GM12878 (cell line): Measurements from ENCODE around the gene MORC4. TPM values are rescaled to one million over a fixed set of nuclear protein-coding genes. Genes with fewer than 3 reads are reported as not detected.

Experiments used
- ATAC-seq: fragments of 200-7000 bp; cut with Tn5 transposase; 3 replicates; pipeline ENCODE4 v1.9.1; 2020; ENCODE audit warnings: mild to moderate bottlenecking, moderate library complexity
- BruUV-seq: library from RNA; stranded (reverse); fragments of 400-500 nt; replicated peaks from 2 replicates; lab custom pipeline; 2021; lab: Mats Ljungman, UMichigan
- CTCF ChIA-PET: fragments of 300-600 bp; sonication (Branson Sonifier 250); formaldehyde crosslinking; extraction: SDS; loops from one replicate; lab custom pipeline; 2021; ENCODE audit warnings: inconsistent platforms; lab: Yijun Ruan, JAX
- POLR2A ChIA-PET: fragments of 350-600 bp; formaldehyde crosslinking; extraction: SDS; loops from one replicate; lab custom pipeline; 2021; ENCODE audit warnings: inconsistent platforms; lab: Charles Lee
- RAD21 ChIA-PET: fragments of 300-600 bp; sonication (Branson Sonifier 250); formaldehyde crosslinking; loops from one replicate; lab custom pipeline; 2023; ENCODE audit warnings: antibody characterized with exemption; ENCODE audit not compliant: unreplicated experiment; lab: Charles Lee
- SMC1A ChIA-PET: fragments of 300-600 bp; sonication (Branson Sonifier 250); formaldehyde crosslinking; loops from one replicate; lab custom pipeline; 2023; ENCODE audit not compliant: unreplicated experiment, uncharacterized antibody; lab: Charles Lee
- DNase-seq: peaks from one replicate; pipeline ENCODE4 v3.0.0-alpha.2; 2011; ENCODE audit warnings: low read depth, low spot score
- FAIRE-seq: peaks from 3 replicates; lab custom pipeline; 2011; peaks lifted over from hg19 to GRCh38; lab: Jason Lieb, UNC
- H2AFZ ChIP-seq: 2 replicates; pipeline ENCODE4 v1.6.0; 2011; ENCODE audit warnings: low read depth, low read length, control low read depth; ENCODE audit not compliant: control insufficient read depth
- H3K27ac ChIP-seq: 2 replicates; pipeline ENCODE4 v1.5.1; 2011; ENCODE audit warnings: control low read depth; ENCODE audit not compliant: control insufficient read depth, insufficient read depth
- H3K27me3 ChIP-seq, 2 experiments: replicated peaks in 1 of 2; 2 replicates each; pipeline versions ENCODE4 v1.6.0 to v1.6.1; 2011; ENCODE audit warnings: low read length in 1 of 2; ENCODE audit not compliant: control insufficient read depth in 2 of 2, insufficient read depth in 2 of 2
- H3K36me3 ChIP-seq, 2 experiments: 2 replicates each; pipeline ENCODE4 v1.5.1; 2011; ENCODE audit warnings: low read length in 1 of 2; ENCODE audit not compliant: control insufficient read depth in 2 of 2, insufficient read depth in 2 of 2
- H3K4me1 ChIP-seq: 2 replicates; pipeline ENCODE4 v1.6.1; 2011; ENCODE audit warnings: mild to moderate bottlenecking, low read length, moderate library complexity, mixed read lengths; ENCODE audit not compliant: control insufficient read depth, insufficient read depth
- H3K4me2 ChIP-seq: 2 replicates; pipeline ENCODE4 v1.6.0; 2011; ENCODE audit warnings: control low read depth; ENCODE audit not compliant: control insufficient read depth, insufficient read depth
- H3K4me3 ChIP-seq: fragments of 200-600 bp; sonication (generic); 2 replicates; pipeline ENCODE4 v1.5.1; 2016
- H3K79me2 ChIP-seq: 2 replicates; pipeline ENCODE4 v1.6.0; 2011; ENCODE audit warnings: low read length; ENCODE audit not compliant: control insufficient read depth, insufficient read depth
- H3K9ac ChIP-seq: 2 replicates; pipeline ENCODE4 v1.8.0; 2011; ENCODE audit warnings: low read length, control low read depth, mixed read lengths; ENCODE audit not compliant: control insufficient read depth, insufficient read depth
- H3K9me3 ChIP-seq: replicated peaks from 3 replicates; pipeline ENCODE4 v1.5.1; 2011; ENCODE audit warnings: mild to moderate bottlenecking, low read length; ENCODE audit not compliant: control insufficient read depth, insufficient read depth
- H4K20me1 ChIP-seq: 2 replicates; pipeline ENCODE4 v1.6.0; 2011; ENCODE audit not compliant: control insufficient read depth, insufficient read depth
- ASH2L ChIP-seq: fragments of 300-600, 200-600 bp; sonication (generic); IDR thresholded peaks from 2 replicates; pipeline ENCODE4 v1.6.1; 2017; ENCODE audit warnings: low read depth, mild to moderate bottlenecking, borderline replicate concordance
- CEBPB ChIP-seq, 2 experiments: fragments of 150-350 bp in 1 of 2; IDR thresholded peaks; 2 replicates each; pipeline ENCODE4 v1.6.1; 2012 to 2014; ENCODE audit warnings: low read depth in 2 of 2, low read length in 2 of 2, borderline replicate concordance in 1 of 2, inconsistent platforms in 1 of 2
- CREM ChIP-seq: IDR thresholded peaks from 2 replicates; pipeline ENCODE4 v1.6.1; 2014; ENCODE audit warnings: antibody characterized with exemption, low read depth
- EGR1 ChIP-seq, 2 experiments: IDR thresholded peaks; 1 replicate in 1 of 2; 2 replicates in 1 of 2; pipeline ENCODE4 v1.6.1; 2011 to 2012; ENCODE audit warnings: low read depth in 2 of 2, low read length in 2 of 2, borderline replicate concordance in 1 of 2, mild to moderate bottlenecking in 1 of 2, moderate library complexity in 1 of 2
- ETV6 ChIP-seq, 2 experiments: fragments of 450-650 bp in 1 of 2; IDR thresholded peaks in 1 of 2; conservative IDR thresholded peaks in 1 of 2; 2 replicates each; pipeline ENCODE4 v1.6.1; 2014; ENCODE audit warnings: antibody characterized with exemption in 1 of 2, borderline replicate concordance in 1 of 2, low read depth in 1 of 2, mild to moderate bottlenecking in 1 of 2, moderate library complexity in 1 of 2
- HDAC2 ChIP-seq: fragments of 200-600 bp; sonication (generic); IDR thresholded peaks from 2 replicates; pipeline ENCODE4 v1.6.1; 2017
- JUND ChIP-seq: IDR thresholded peaks from 2 replicates; pipeline ENCODE4 v1.6.1; 2012; ENCODE audit warnings: low read depth, mild to moderate bottlenecking, low read length, improper control_type of control experiment, moderate library complexity
- MTA3 ChIP-seq: IDR thresholded peaks from 2 replicates; pipeline ENCODE4 v1.6.1; 2012; ENCODE audit warnings: low read length, inconsistent platforms, borderline replicate concordance
- RCOR1 ChIP-seq: conservative IDR thresholded peaks from 2 replicates; pipeline ENCODE4 v1.6.1; 2012; ENCODE audit warnings: low read depth, low read length, improper control_type of control experiment
- SREBF1 ChIP-seq: IDR thresholded peaks from 2 replicates; pipeline ENCODE4 v1.6.1; 2012; ENCODE audit warnings: mild to moderate bottlenecking, low read length
- SREBF2 ChIP-seq: IDR thresholded peaks from 2 replicates; pipeline ENCODE4 v1.6.1; 2012; ENCODE audit warnings: mild to moderate bottlenecking, low read length
- SRF ChIP-seq, 2 experiments: IDR thresholded peaks; 2 replicates each; pipeline ENCODE4 v1.6.1; 2011; ENCODE audit warnings: low read depth in 2 of 2, low read length in 2 of 2, mild to moderate bottlenecking in 1 of 2, moderate library complexity in 1 of 2
- SUPT20H ChIP-seq: IDR thresholded peaks from 2 replicates; pipeline ENCODE4 v1.6.1; 2011; ENCODE audit warnings: low read depth, mild to moderate bottlenecking, low read length, moderate library complexity, borderline replicate concordance; ENCODE audit not compliant: control insufficient read depth
- TCF12 ChIP-seq: IDR thresholded peaks from 2 replicates; pipeline ENCODE4 v1.6.1; 2011; ENCODE audit warnings: low read depth, mild to moderate bottlenecking, low read length
- ZNF24 ChIP-seq: fragments of 450-650 bp; IDR thresholded peaks from 2 replicates; pipeline ENCODE4 v1.6.1; 2017; ENCODE audit warnings: antibody characterized with exemption, mild to moderate bottlenecking
- ZZZ3 ChIP-seq: IDR thresholded peaks from 2 replicates; pipeline ENCODE4 v1.6.1; 2011; ENCODE audit warnings: low read depth; ENCODE audit not compliant: control insufficient read depth, insufficient read length
- WGBS: methylation state at CpG from one replicate; pipeline ENCODE4 v1.1.6; 2016; ENCODE audit warnings: low lambda C conversion rate; ENCODE audit not compliant: insufficient replicate concordance, insufficient coverage; ENCODE audit errors: missing lambda C conversion rate; 5-methylcytosine and 5-hydroxymethylcytosine counted together
- in situ Hi-C: fragments of 300-500 bp; cut with MboI; formaldehyde crosslinking; loops from 9 replicates; pipeline ENCODE4 v1.14.3; 2018; ENCODE audit warnings: mixed read lengths
- intact Hi-C: fragments of 100-400 bp; cut with micrococcal nuclease; formaldehyde crosslinking; loops from one replicate; pipeline ENCODE4 v1.14.2; 2022; ENCODE audit not compliant: unreplicated experiment
- polyA plus RNA-seq, 11 experiments: library from polyadenylated mRNA; depleted of rRNA in 4 of 11; unstranded in 6 of 11; stranded (reverse) in 5 of 11; fragments of >200 nt; fragmentation: Nextera tagmentation in 4 of 11; fragmentation: Illumina TruSeq in 1 of 11; extraction: Ambion mirVana in 4 of 11; extraction: Trizol in 1 of 11; gene quantifications; 1 replicate in 1 of 11; 2 replicates in 10 of 11; pipeline versions ENCODE4 v1.2.1 to v1.2.3, GENCODE V29; 2011 to 2016; ENCODE audit warnings: inconsistent platforms in 2 of 11, missing spikeins in 2 of 11, low read depth in 1 of 11
- total RNA-seq, 4 experiments: library from RNA; depleted of rRNA in 3 of 4; stranded (reverse); fragments of >200 nt in 3 of 4; fragmentation: Illumina TruSeq in 1 of 4; extraction: Trizol in 1 of 4; gene quantifications; 2 replicates each; pipeline versions ENCODE4 v1.2.1 to v1.2.3, GENCODE V29; 2013 to 2021
- TF ChIP-seq, protein P1 (sequence below): IDR thresholded peaks from 2 replicates; pipeline ENCODE4 v1.6.1; 2011; ENCODE audit warnings: low read depth, low read length, improper control_type of control experiment, borderline replicate concordance
- TF ChIP-seq, protein P2 (sequence below): fragments of 450-650 bp; conservative IDR thresholded peaks from 2 replicates; pipeline ENCODE4 v1.6.1; 2017; ENCODE audit warnings: mild to moderate bottlenecking, moderate library complexity
- TF ChIP-seq, protein P3 (sequence below): fragments of 450-650 bp; IDR thresholded peaks from 2 replicates; pipeline ENCODE4 v1.6.1; 2018; ENCODE audit warnings: mild to moderate bottlenecking, low read depth, moderate library complexity; ENCODE audit not compliant: partially characterized antibody

MORC4 gene
- total and polyA plus RNA-seq, 10 of the 15 experiments (the other 5 are each of a cell fraction or from before 2014, with no cell fraction given): 0.03 to 0.65 (median 0.26) TPM

DNA sequence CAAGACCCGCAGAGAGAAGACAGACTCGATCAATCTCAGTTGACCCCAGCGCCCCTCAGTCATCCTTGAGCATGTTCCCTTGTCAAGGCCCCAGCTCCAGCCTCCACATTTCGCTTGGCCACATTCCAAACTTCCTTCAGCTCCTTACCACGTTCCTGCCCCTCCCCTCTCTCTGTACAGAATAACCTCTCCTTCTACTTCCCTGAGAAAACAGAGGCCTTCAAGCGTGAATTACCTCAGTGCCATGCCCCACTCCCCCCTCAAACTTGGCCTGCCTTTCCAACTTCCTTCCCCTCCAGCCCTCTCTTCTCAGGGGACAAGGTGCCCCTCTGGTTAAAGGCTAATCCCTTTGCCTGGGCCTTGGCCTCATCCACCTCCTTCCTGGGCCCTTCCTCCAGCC lies 93.7 kb downstream of the MORC4 start:
- H3K9ac ChIP-seq: no peak overlapping the region
- ChIA-PET CTCF (interaction anchor here (1.2 kb wide), 2 partner anchors 9 to 11 kb away, joined by 3 read pairs; no protein-coding TSS in a partner anchor), RAD21 (no interaction called here), SMC1A (no interaction called here), POLR2A (no interaction called here)
- no peak for FAIRE-seq
- H2AFZ ChIP-seq: no peak overlapping the region
- H3K27me3 ChIP-seq: no peaks in the 10 kb centered on the region
- intact Hi-C loops (no loop called here), in situ Hi-C loops (no loop called here)
- BruUV-seq: no TSS peak
- H3K79me2 ChIP-seq: no peaks in the 10 kb centered on the region
- no peaks in the 10 kb centered on the region for H4K20me1 ChIP-seq
- H3K4me2 ChIP-seq: no peak overlapping the region
- no peak for ATAC-seq
- H3K4me3 ChIP-seq: no peak overlapping the region
- no peaks in the 10 kb centered on the region for H3K9me3 ChIP-seq
- WGBS: 34% methylated on average over 6 of the region's 6 CpGs
- H3K36me3 ChIP-seq: no peaks in the 10 kb centered on the region
- no peak overlapping the region for H3K27ac ChIP-seq
- H3K4me1 ChIP-seq: no peaks in the 10 kb centered on the region
- no peak for TF ChIP-seq JUND
- TF ChIP-seq ZNF24: no peak
- no peak for TF ChIP-seq RCOR1
- TF ChIP-seq CREM: no peak
- no peak for TF ChIP-seq ASH2L
- no peak for TF ChIP-seq SREBF1
- TF ChIP-seq ZZZ3: no peak
- TF ChIP-seq SREBF2: no peak
- TF ChIP-seq, protein P1, sequence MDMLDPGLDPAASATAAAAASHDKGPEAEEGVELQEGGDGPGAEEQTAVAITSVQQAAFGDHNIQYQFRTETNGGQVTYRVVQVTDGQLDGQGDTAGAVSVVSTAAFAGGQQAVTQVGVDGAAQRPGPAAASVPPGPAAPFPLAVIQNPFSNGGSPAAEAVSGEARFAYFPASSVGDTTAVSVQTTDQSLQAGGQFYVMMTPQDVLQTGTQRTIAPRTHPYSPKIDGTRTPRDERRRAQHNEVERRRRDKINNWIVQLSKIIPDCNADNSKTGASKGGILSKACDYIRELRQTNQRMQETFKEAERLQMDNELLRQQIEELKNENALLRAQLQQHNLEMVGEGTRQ: no peak
- TF ChIP-seq, protein P2, sequence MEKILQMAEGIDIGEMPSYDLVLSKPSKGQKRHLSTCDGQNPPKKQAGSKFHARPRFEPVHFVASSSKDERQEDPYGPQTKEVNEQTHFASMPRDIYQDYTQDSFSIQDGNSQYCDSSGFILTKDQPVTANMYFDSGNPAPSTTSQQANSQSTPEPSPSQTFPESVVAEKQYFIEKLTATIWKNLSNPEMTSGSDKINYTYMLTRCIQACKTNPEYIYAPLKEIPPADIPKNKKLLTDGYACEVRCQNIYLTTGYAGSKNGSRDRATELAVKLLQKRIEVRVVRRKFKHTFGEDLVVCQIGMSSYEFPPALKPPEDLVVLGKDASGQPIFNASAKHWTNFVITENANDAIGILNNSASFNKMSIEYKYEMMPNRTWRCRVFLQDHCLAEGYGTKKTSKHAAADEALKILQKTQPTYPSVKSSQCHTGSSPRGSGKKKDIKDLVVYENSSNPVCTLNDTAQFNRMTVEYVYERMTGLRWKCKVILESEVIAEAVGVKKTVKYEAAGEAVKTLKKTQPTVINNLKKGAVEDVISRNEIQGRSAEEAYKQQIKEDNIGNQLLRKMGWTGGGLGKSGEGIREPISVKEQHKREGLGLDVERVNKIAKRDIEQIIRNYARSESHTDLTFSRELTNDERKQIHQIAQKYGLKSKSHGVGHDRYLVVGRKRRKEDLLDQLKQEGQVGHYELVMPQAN: no peak
- TF ChIP-seq MTA3: no peak
- TF ChIP-seq SUPT20H: no peak
- TF ChIP-seq ETV6 (conservative IDR thresholded peaks at IDR 0.05 in 1 of 2, IDR thresholded peaks at IDR 0.05 in 1 of 2; ENCODE audit: borderline replicate concordance in 1 of 2, low read depth in 1 of 2): no peak
- TF ChIP-seq HDAC2: no peak
- TF ChIP-seq CEBPB (IDR thresholded peaks at IDR 0.05; ENCODE audit: borderline replicate concordance in 1 of 2, low read depth in 2 of 2, low read length in 2 of 2): no peak
- no peak for TF ChIP-seq TCF12
- TF ChIP-seq, protein P3, sequence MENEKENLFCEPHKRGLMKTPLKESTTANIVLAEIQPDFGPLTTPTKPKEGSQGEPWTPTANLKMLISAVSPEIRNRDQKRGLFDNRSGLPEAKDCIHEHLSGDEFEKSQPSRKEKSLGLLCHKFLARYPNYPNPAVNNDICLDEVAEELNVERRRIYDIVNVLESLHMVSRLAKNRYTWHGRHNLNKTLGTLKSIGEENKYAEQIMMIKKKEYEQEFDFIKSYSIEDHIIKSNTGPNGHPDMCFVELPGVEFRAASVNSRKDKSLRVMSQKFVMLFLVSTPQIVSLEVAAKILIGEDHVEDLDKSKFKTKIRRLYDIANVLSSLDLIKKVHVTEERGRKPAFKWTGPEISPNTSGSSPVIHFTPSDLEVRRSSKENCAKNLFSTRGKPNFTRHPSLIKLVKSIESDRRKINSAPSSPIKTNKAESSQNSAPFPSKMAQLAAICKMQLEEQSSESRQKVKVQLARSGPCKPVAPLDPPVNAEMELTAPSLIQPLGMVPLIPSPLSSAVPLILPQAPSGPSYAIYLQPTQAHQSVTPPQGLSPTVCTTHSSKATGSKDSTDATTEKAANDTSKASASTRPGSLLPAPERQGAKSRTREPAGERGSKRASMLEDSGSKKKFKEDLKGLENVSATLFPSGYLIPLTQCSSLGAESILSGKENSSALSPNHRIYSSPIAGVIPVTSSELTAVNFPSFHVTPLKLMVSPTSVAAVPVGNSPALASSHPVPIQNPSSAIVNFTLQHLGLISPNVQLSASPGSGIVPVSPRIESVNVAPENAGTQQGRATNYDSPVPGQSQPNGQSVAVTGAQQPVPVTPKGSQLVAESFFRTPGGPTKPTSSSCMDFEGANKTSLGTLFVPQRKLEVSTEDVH: no peak
- no peak for TF ChIP-seq EGR1 (IDR thresholded peaks at IDR 0.05; ENCODE audit: borderline replicate concordance in 1 of 2, low read depth in 2 of 2, low read length in 2 of 2)
- no peak for TF ChIP-seq SRF (IDR thresholded peaks at IDR 0.05; ENCODE audit: low read depth in 2 of 2, low read length in 2 of 2)
- DNase-seq: no peak
